ENCODE measurements around the gene TCL1A. TPM values are rescaled to one million over a fixed set of nuclear protein-coding genes. Genes with fewer than 3 reads are reported as not detected.

TCL1A gene
- total RNA-seq, 1 experiment from 2014 or later = not detected

DNA sequence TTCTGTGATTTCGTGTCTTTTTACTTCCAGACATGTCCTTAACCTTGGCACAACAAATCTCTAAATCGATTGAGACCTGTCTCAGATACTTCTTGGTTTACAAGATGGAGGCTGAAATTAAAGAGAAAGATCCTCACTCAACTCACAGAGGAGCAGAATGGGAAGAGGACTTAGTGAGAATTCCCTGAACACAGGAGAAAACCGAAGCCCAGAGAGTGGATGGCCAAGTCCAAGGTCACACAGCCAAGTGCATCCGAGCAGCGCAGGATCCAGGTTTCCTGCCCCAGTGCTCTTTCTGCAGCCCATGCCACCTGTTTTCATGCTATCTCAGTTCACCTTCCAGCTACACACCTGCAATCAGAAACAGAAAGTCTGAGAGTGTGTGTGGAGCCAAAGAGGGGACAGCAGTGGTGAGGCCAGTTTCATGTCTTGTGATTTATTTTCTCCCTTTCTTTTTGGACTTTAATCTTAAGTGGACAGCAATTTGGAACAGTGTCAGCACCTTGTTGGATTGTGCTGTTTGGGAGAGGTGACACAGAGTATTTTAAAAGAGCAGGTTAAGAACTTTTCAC, 50.6 kb downstream of the TCL1A start:
- Histone ChIP-seq H4K91ac (ENCODE audit: insufficient read length, low read depth, low read length) (no peak overlapping the region), H3T11ph (ENCODE audit: low read length) (no peak overlapping the region), H3K23ac (ENCODE audit: insufficient read length, low read depth, low read length) (no peak overlapping the region), H3K14ac (ENCODE audit: insufficient read depth, low read length) (no peak overlapping the region), H3K79me2 (ENCODE audit: insufficient read depth, low read length) (no peaks in the 10 kb centered on the region), H2BK15ac (ENCODE audit: low read depth, low read length) (no peak overlapping the region), H2BK12ac (ENCODE audit: insufficient read length, low read depth, low read length) (no peak overlapping the region), H4K5ac (ENCODE audit: insufficient read length, low read depth, low read length) (no peak overlapping the region), H2BK5ac (ENCODE audit: insufficient read length, low read length) (no peak overlapping the region), H3K79me1 (ENCODE audit: insufficient read depth, low read depth, low read length, poor library complexity, severe bottlenecking) (no peaks in the 10 kb centered on the region), H2AK5ac (ENCODE audit: insufficient read length, low read length) (no peak overlapping the region), H2AFZ (ENCODE audit: low read length) (no peak overlapping the region), H4K20me1 (ENCODE audit: control insufficient read depth, insufficient read depth, insufficient read length) (no peaks in the 10 kb centered on the region), H3K56ac (ENCODE audit: insufficient read length, low read depth, low read length) (no peak overlapping the region), H3K18ac (ENCODE audit: insufficient read length, low read depth, low read length) (no peak overlapping the region), H2BK120ac (ENCODE audit: low read depth, low read length, poor library complexity, severe bottlenecking) (no peak overlapping the region), H3K27ac (ENCODE audit: insufficient read length, low read depth, low read length) (no peak overlapping the region), H3K27me3 (ENCODE audit: insufficient read depth, low read length) (no peaks in the 10 kb centered on the region), H3K4ac (ENCODE audit: low read depth, low read length) (no peak overlapping the region), H4K8ac (replicated peaks; ENCODE audit: insufficient read length, low read depth, low read length) (no peak overlapping the region), H3K9ac (ENCODE audit: extremely low read depth, insufficient read length, low read length) (no peak overlapping the region), H3K23me2 (ENCODE audit: insufficient read length, low read depth, low read length, poor library complexity, severe bottlenecking) (no peaks in the 10 kb centered on the region), H2BK20ac (ENCODE audit: low read depth, low read length, poor library complexity, severe bottlenecking) (no peak overlapping the region), H3K9me3 (ENCODE audit: control insufficient read depth, low read depth, low read length) (no peaks in the 10 kb centered on the region), H3K4me1 (ENCODE audit: insufficient read depth, low read length) (peaks cover 5% of the 10 kb centered on the region; the same call in 1 of the 2 replicates), H3K4me2 (ENCODE audit: insufficient read depth, insufficient read length, low read length) (no peak overlapping the region)
- Mint-ChIP-seq H3K27me3 (ENCODE audit: low read depth) (peaks cover 72% of the 10 kb centered on the region), H3K27ac (no peak overlapping the region; a peak in 1 of 7 replicates), H3K9me3 (peaks cover 0 to 2% of the 10 kb centered on the region in 2 experiments; a peak in 2 of 5 replicates), H3K4me1 (peaks cover 29 to 44% of the 10 kb centered on the region in 2 experiments), H3K4me3 (no peak overlapping the region), H3K36me3 (ENCODE audit: insufficient read depth in 1 of 3, low read depth in 3 of 3) (no peaks in the 10 kb centered on the region)
- no peak for DNase-seq
- TF ChIP-seq, protein P1, sequence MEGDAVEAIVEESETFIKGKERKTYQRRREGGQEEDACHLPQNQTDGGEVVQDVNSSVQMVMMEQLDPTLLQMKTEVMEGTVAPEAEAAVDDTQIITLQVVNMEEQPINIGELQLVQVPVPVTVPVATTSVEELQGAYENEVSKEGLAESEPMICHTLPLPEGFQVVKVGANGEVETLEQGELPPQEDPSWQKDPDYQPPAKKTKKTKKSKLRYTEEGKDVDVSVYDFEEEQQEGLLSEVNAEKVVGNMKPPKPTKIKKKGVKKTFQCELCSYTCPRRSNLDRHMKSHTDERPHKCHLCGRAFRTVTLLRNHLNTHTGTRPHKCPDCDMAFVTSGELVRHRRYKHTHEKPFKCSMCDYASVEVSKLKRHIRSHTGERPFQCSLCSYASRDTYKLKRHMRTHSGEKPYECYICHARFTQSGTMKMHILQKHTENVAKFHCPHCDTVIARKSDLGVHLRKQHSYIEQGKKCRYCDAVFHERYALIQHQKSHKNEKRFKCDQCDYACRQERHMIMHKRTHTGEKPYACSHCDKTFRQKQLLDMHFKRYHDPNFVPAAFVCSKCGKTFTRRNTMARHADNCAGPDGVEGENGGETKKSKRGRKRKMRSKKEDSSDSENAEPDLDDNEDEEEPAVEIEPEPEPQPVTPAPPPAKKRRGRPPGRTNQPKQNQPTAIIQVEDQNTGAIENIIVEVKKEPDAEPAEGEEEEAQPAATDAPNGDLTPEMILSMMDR (conservative IDR thresholded peaks at IDR 0.05) = no peak
- no CpG with 5 or more reads among the region's 5 CpGs for WGBS (ENCODE audit: extremely low coverage, insufficient read length, low lambda C conversion rate)

Measured in H9 (cell line).